Suprapubic skin (tissue), 4 donors: Measurements from ENCODE around the gene SLC8A1. TPM values are rescaled to one million over a fixed set of nuclear protein-coding genes. Genes with fewer than 3 reads are reported as not detected.

ENCODE experiments used
- DNase-seq, 2 donors: peaks; one replicate each; pipeline ENCODE4 v3.0.0-alpha.2; 2019; ENCODE audit warnings: low spot score in 2 of 2
- H3K27ac ChIP-seq: fragments of 200-600 bp; sonication (generic); one replicate; pipeline ENCODE4 v1.5.1; 2019
- H3K27me3 ChIP-seq: fragments of 200-600 bp; sonication (generic); one replicate; pipeline ENCODE4 v1.5.1; 2019
- H3K36me3 ChIP-seq: fragments of 200-600 bp; sonication (generic); one replicate; pipeline ENCODE4 v1.5.1; 2019
- H3K4me1 ChIP-seq: fragments of 200-600 bp; sonication (generic); one replicate; pipeline ENCODE4 v1.5.1; 2019
- H3K4me3 ChIP-seq: fragments of 200-600 bp; sonication (generic); one replicate; pipeline ENCODE4 v1.5.1; 2019; ENCODE audit warnings: mild to moderate bottlenecking
- H3K9me3 ChIP-seq: fragments of 200-600 bp; sonication (generic); one replicate; pipeline ENCODE4 v1.5.1; 2019
- EP300 ChIP-seq: sonication (generic); formaldehyde crosslinking; IDR thresholded peaks from one replicate; pipeline ENCODE4 v1.6.1; 2017; ENCODE audit warnings: antibody characterized with exemption
- POLR2A ChIP-seq, 2 donors: fragments of 450-650 bp; IDR thresholded peaks; one replicate each; pipeline ENCODE4 v1.6.1; 2017; ENCODE audit warnings: antibody characterized with exemption in 2 of 2, mild to moderate bottlenecking in 2 of 2, moderate library complexity in 2 of 2
- POLR2AphosphoS5 ChIP-seq, 3 donors: sonication (generic); formaldehyde crosslinking; IDR thresholded peaks; one replicate each; pipeline ENCODE4 v1.6.1; 2017; ENCODE audit warnings: antibody characterized with exemption in 3 of 3
- WGBS: methylation state at CpG from one replicate; pipeline ENCODE4 v1.1.5; 2018; 5-methylcytosine and 5-hydroxymethylcytosine counted together
- total RNA-seq, 4 donors: library from RNA; depleted of rRNA; stranded (reverse); fragments of >200 nt; gene quantifications; one replicate each; pipeline ENCODE4 v1.1.0, GENCODE V29; 2016
- TF ChIP-seq, protein P1 (sequence below), 2 donors: fragments of 200-600 bp in 1 of 2; fragments of 450-650 bp in 1 of 2; sonication (generic) in 1 of 2; IDR thresholded peaks; one replicate each; pipeline ENCODE4 v1.5.1; 2016 to 2019; ENCODE audit warnings: antibody characterized with exemption in 2 of 2, mild to moderate bottlenecking in 1 of 2, moderate library complexity in 1 of 2

Gene SLC8A1
- total RNA-seq, 4 donors from 2014 or later = 2.4 to 14.4 (median 9.9) TPM

DNA sequence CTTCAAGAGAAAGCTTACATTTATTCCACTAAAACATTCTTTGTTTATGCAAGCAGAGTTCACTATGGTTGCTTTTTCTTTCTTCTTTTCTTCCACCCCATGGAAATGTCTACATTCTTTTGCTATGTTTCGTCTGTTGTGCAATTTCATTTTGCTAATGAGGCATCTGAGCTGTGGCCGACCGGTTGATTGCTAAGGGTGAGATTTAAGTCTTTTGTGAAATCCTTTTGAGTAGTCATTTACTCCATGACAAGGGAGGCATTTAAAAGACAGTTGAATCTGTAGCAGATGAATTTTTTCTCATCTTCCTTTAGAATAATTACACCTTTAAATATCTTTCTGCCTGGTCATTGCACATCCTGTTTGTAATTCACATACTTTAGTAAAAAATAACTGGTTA is 348.7 kb downstream of the SLC8A1 start:
- Histone ChIP-seq H3K9me3 (no peaks in the 10 kb centered on the region), H3K27me3 (no peaks in the 10 kb centered on the region), H3K36me3 (no peaks in the 10 kb centered on the region), H3K4me3 (no peak overlapping the region), H3K27ac (no peak overlapping the region), H3K4me1 (no peaks in the 10 kb centered on the region)
- WGBS = 62% methylated on average over 3 of the region's 3 CpGs
- DNase-seq = no peak
- TF ChIP-seq EP300 (no peak), POLR2AphosphoS5 (IDR thresholded peaks at IDR 0.05) (no peak), POLR2A (IDR thresholded peaks at IDR 0.05) (no peak)
- TF ChIP-seq, protein P1, sequence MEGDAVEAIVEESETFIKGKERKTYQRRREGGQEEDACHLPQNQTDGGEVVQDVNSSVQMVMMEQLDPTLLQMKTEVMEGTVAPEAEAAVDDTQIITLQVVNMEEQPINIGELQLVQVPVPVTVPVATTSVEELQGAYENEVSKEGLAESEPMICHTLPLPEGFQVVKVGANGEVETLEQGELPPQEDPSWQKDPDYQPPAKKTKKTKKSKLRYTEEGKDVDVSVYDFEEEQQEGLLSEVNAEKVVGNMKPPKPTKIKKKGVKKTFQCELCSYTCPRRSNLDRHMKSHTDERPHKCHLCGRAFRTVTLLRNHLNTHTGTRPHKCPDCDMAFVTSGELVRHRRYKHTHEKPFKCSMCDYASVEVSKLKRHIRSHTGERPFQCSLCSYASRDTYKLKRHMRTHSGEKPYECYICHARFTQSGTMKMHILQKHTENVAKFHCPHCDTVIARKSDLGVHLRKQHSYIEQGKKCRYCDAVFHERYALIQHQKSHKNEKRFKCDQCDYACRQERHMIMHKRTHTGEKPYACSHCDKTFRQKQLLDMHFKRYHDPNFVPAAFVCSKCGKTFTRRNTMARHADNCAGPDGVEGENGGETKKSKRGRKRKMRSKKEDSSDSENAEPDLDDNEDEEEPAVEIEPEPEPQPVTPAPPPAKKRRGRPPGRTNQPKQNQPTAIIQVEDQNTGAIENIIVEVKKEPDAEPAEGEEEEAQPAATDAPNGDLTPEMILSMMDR (IDR thresholded peaks at IDR 0.05) = no peak

DNA sequence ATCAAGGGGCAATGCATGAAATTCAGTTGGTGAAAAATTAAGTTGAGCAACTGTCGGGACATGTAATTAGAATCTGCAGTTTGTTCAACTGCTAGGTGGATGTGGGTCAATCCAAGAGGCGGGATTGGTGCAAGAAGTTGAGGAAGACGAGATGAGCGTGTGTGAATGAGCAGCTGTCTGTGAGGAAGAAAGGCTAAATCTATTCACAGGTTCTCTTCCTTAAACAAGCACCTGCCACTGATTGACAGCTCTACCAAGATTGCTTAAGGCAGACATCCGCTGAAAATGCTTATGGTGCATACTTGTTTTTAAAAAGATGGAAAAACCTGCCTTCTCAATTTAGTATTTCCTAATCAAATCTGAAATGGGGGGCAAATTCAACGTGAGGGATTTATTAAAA is 349.4 kb downstream of the SLC8A1 start:
- H3K27me3 ChIP-seq = no peaks in the 10 kb centered on the region
- no peaks in the 10 kb centered on the region for H3K4me1 ChIP-seq
- DNase-seq = no peak
- 82% methylated on average over 6 of the region's 6 CpGs for WGBS
- H3K36me3 ChIP-seq = no peaks in the 10 kb centered on the region
- no peak overlapping the region for H3K27ac ChIP-seq
- no peak overlapping the region for H3K4me3 ChIP-seq
- TF ChIP-seq, protein P1 (IDR thresholded peaks at IDR 0.05) = no peak
- TF ChIP-seq POLR2A (IDR thresholded peaks at IDR 0.05) = no peak
- no peak for TF ChIP-seq POLR2AphosphoS5 (IDR thresholded peaks at IDR 0.05)
- TF ChIP-seq EP300 = no peak
- H3K9me3 ChIP-seq = no peaks in the 10 kb centered on the region

DNA sequence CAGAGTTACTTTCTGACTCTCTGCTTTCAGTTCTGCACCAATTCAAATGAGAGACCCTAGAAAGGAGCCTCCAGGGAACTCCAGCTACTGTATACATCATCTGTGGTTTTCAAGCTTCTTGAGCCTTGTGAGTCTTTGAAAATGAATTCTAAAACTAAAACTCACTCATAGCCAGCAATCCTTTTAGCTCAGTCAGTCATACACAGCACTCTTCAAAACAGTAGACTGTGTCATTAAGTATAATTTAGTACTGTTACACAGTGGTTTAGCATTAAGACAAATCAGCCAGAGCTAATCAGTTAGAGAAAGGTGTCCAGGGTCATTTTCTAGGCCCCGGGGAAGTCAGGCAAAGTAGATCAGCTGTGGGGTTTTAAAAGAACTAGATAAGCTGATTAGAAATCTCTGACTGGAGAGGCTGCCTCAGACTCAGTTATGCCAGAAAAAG is 350.7 kb downstream of the SLC8A1 start:
- TF ChIP-seq, protein P1 (IDR thresholded peaks at IDR 0.05) = no peak
- no peak for TF ChIP-seq EP300
- no peak for TF ChIP-seq POLR2AphosphoS5 (IDR thresholded peaks at IDR 0.05)
- no peak for TF ChIP-seq POLR2A (IDR thresholded peaks at IDR 0.05)
- H3K4me3 ChIP-seq = no peak overlapping the region
- WGBS = 50% methylated on average over 1 of the region's 1 CpG

GRCh38 chr2:40100676-40101075 is 351.2 kb downstream of the SLC8A1 start:
- H3K4me1 ChIP-seq = no peaks in the 10 kb centered on the region
- no peak for DNase-seq
- no peak overlapping the region for H3K27ac ChIP-seq
- no peaks in the 10 kb centered on the region for H3K9me3 ChIP-seq
- 91% methylated on average over 3 of the region's 3 CpGs for WGBS
- no peak overlapping the region for H3K4me3 ChIP-seq
- H3K36me3 ChIP-seq = no peaks in the 10 kb centered on the region
- H3K27me3 ChIP-seq = no peaks in the 10 kb centered on the region
- TF ChIP-seq POLR2AphosphoS5 (IDR thresholded peaks at IDR 0.05) = no peak
- no peak for TF ChIP-seq EP300
- TF ChIP-seq, protein P1 (IDR thresholded peaks at IDR 0.05) = no peak
- TF ChIP-seq POLR2A (IDR thresholded peaks at IDR 0.05) = no peak

More for the DNA sequence above, 350.7 kb downstream of the SLC8A1 start:
- no peaks in the 10 kb centered on the region for H3K9me3 ChIP-seq
- DNase-seq = no peak
- H3K27me3 ChIP-seq = no peaks in the 10 kb centered on the region
- H3K27ac ChIP-seq = no peak overlapping the region
- H3K36me3 ChIP-seq = no peaks in the 10 kb centered on the region
- no peaks in the 10 kb centered on the region for H3K4me1 ChIP-seq

DNA sequence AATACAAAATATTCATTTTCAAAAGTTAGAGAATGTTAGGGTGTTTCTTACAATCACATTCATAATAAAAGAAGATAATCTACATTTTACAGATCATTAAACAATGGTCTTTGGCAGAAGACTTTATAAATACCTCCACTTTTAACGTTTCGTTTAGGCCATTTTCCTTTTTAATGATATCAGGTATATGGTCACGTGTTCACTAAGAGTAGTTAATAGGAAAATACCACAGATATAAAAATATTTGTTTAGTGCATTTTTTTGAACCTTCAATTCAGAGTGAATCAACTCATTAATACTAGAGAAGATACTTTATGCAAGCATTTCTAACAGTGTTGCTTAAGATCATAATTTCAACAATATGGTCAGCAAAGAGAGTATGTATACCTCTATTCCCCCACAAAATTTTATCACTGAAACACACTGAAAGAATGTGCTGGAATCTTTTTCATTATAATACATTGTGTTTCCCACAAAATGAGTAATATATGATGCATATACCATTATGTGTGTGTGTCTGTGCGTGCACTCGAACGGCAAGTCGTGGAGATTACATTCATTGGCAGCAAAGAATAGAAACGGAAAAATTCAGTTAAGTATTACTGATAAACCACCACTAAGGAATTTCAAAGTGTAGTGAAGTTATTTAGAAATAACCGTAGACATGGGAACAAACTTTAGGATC is 353.0 kb downstream of the SLC8A1 start:
- WGBS = 95% methylated on average over 9 of the region's 9 CpGs

More for the DNA sequence above, 353.0 kb downstream of the SLC8A1 start:
- Histone ChIP-seq H3K36me3 (no peaks in the 10 kb centered on the region), H3K9me3 (no peaks in the 10 kb centered on the region), H3K4me3 (no peak overlapping the region), H3K4me1 (peaks cover 4% of the 10 kb centered on the region), H3K27me3 (no peaks in the 10 kb centered on the region), H3K27ac (no peak overlapping the region)
- TF ChIP-seq, protein P1 (IDR thresholded peaks at IDR 0.05) = no peak
- no peak for TF ChIP-seq POLR2AphosphoS5 (IDR thresholded peaks at IDR 0.05)
- TF ChIP-seq EP300 = no peak
- no peak for DNase-seq
